Natural killer cell (primary cell): ENCODE results near the gene FDXR. TPM values are rescaled to one million over a fixed set of nuclear protein-coding genes. Genes with fewer than 3 reads are reported as not detected.

Experiments used
- ATAC-seq, 3 donors: fragments of 150-1000 bp in 2 of 3; fragments of 200-7000 bp in 1 of 3; cut with Tn5 transposase; 1 replicate in 1 of 3; 2 replicates in 2 of 3; pipeline ENCODE4 v1.10.0; 2021; ENCODE audit warnings: mild to moderate bottlenecking in 2 of 3, moderate library complexity in 2 of 3
- DNase-seq, 2 donors: peaks; one replicate each; pipeline versions ENCODE4 v3.0.0 to v3.0.0-alpha.2; 2013 to 2021; ENCODE audit warnings: mixed read lengths in 1 of 2
- H3K27ac ChIP-seq: one replicate; pipeline ENCODE4 v1.5.1; 2013; ENCODE audit warnings: mild to moderate bottlenecking, low read length
- H3K27me3 ChIP-seq: one replicate; pipeline ENCODE4 v1.6.1; 2013; ENCODE audit warnings: low read length; ENCODE audit not compliant: control insufficient read depth, insufficient read depth
- H3K36me3 ChIP-seq: one replicate; pipeline ENCODE4 v1.6.1; 2013; ENCODE audit warnings: low read length; ENCODE audit not compliant: control insufficient read depth, insufficient read depth
- H3K4me1 ChIP-seq: one replicate; pipeline ENCODE4 v1.6.1; 2013; ENCODE audit warnings: low read length; ENCODE audit not compliant: control insufficient read depth, insufficient read depth
- H3K4me3 ChIP-seq: one replicate; pipeline ENCODE4 v1.5.1; 2013; ENCODE audit warnings: low read length
- H3K9me3 ChIP-seq: one replicate; pipeline ENCODE4 v1.6.1; 2013; ENCODE audit warnings: low read length; ENCODE audit not compliant: control insufficient read depth, insufficient read depth
- H3K27ac Mint-ChIP-seq, 2 donors: one replicate each; pipeline ENCODE4 v1.8.0; 2022; ENCODE audit warnings: mild to moderate bottlenecking in 2 of 2, mixed read lengths in 2 of 2, moderate library complexity in 1 of 2
- H3K27me3 Mint-ChIP-seq, 2 donors: one replicate each; pipeline ENCODE4 v1.8.0; 2022; ENCODE audit warnings: low read depth in 2 of 2, mixed read lengths in 2 of 2
- H3K36me3 Mint-ChIP-seq: one replicate; pipeline ENCODE4 v1.8.0; 2022; ENCODE audit warnings: mixed read lengths
- H3K4me1 Mint-ChIP-seq, 2 donors: one replicate each; pipeline ENCODE4 v1.8.0; 2022; ENCODE audit warnings: mixed read lengths in 2 of 2
- H3K4me3 Mint-ChIP-seq: one replicate; pipeline ENCODE4 v1.8.0; 2022; ENCODE audit warnings: mild to moderate bottlenecking, moderate library complexity, mixed read lengths
- H3K9me3 Mint-ChIP-seq, 2 donors: one replicate each; pipeline ENCODE4 v1.8.0; 2022; ENCODE audit warnings: mixed read lengths in 2 of 2
- CTCF ChIP-seq: fragments of 200-600 bp; IDR thresholded peaks from one replicate; pipeline ENCODE4 v1.8.0; 2022; ENCODE audit warnings: antibody characterized with exemption
- WGBS: methylation state at CpG from one replicate; pipeline ENCODE4 v1.1.7; 2013; ENCODE audit warnings: missing lambda C conversion rate; ENCODE audit not compliant: insufficient coverage; 5-methylcytosine and 5-hydroxymethylcytosine counted together
- intact Hi-C: fragments of 100-400 bp; cut with micrococcal nuclease; formaldehyde crosslinking; loops from one replicate; pipeline ENCODE4 v1.14.2; 2022
- total RNA-seq, 4 donors: library from RNA; stranded (reverse); fragments of 120-200 nt in 1 of 4; gene quantifications; one replicate each; pipeline versions ENCODE4 v1.2.3 to v1.2.4, GENCODE V29; 2013 to 2022

FDXR gene
- total RNA-seq, 3 donors from 2014 or later (not counting 1 experiment from before 2014, with no cell fraction given), result 4.5 to 9.1 (median 7.8) TPM

DNA sequence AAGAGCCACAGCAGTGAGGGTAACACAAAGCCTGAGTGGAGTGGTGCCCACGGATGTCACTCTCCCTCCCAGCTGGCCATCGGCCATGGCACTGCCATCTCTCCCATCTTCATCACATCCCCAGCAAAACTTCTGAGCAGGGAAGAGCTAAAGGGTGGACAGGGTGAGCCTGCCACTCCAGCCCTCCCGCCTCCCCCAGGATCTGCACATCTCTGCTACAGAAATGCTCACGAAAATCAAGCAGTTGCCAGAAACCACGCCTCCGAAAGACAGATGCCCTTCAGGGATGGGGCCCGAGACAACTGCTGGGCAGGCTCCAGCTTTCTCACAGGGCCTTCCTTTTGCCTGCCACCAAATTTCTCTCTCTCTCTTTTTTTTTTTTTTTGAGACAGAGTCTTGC, 16.7 kb downstream of the FDXR start:
- Mint-ChIP-seq H3K4me3 (no peak overlapping the region), H3K4me1 (peaks cover 0 to 31% of the 10 kb centered on the region in 2 donors), H3K27ac (no peak overlapping the region), H3K36me3 (no peaks in the 10 kb centered on the region), H3K9me3 (no peaks in the 10 kb centered on the region), H3K27me3 (peaks cover 59 to 70% of the 10 kb centered on the region in 2 donors)
- WGBS, result 89% methylated on average over 7 of the region's 7 CpGs
- TF ChIP-seq CTCF, result no peak
- no peak for ATAC-seq
- Histone ChIP-seq H3K4me1 (peaks cover 26% of the 10 kb centered on the region), H3K27ac (no peak overlapping the region), H3K4me3 (no peak overlapping the region), H3K27me3 (peaks cover 52% of the 10 kb centered on the region), H3K9me3 (no peaks in the 10 kb centered on the region), H3K36me3 (no peaks in the 10 kb centered on the region)
- intact Hi-C loops, result no loop called here
- no peak for DNase-seq

GRCh38 chr17:74855323-74855722, 17.5 kb downstream of the FDXR start:
- Mint-ChIP-seq H3K27me3 (peaks cover 63 to 70% of the 10 kb centered on the region in 2 donors), H3K4me1 (peaks cover 0 to 26% of the 10 kb centered on the region in 2 donors), H3K9me3 (no peaks in the 10 kb centered on the region), H3K36me3 (no peaks in the 10 kb centered on the region), H3K4me3 (no peak overlapping the region), H3K27ac (no peak overlapping the region)
- DNase-seq (no peak), ATAC-seq (no peak)
- peaks cover 46% of the 10 kb centered on the region for H3K27me3 ChIP-seq
- 83% methylated on average over 4 of the region's 4 CpGs for WGBS
- intact Hi-C loops, result no loop called here
- no peak overlapping the region for H3K27ac ChIP-seq
- no peak for TF ChIP-seq CTCF
- no peaks in the 10 kb centered on the region for H3K36me3 ChIP-seq
- H3K4me1 ChIP-seq, result peaks cover 18% of the 10 kb centered on the region
- H3K9me3 ChIP-seq, result no peaks in the 10 kb centered on the region
- H3K4me3 ChIP-seq, result no peak overlapping the region

DNA sequence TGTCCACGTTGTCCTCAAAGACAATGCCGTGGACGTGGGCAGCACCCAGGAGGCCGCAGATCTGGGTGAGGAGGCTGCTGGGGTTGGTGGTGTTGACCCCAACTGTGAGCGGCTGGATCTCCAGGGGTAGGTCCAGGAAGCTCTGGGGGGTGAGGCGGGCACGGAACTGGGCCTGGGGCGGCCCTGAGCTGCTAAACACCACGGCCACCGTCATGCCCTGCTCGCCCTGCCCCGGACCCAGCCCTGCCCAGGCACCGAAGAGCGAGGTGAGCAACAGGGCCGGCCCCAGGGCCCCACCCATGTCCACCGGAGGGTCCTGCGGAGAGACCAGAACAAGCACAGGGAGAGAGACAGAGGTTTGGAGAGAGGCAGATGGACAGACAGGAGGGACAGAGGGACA, 18.0 kb downstream of the FDXR start:
- Mint-ChIP-seq H3K4me1 (peaks cover 0 to 22% of the 10 kb centered on the region in 2 donors), H3K27me3 (peaks cover 63 to 67% of the 10 kb centered on the region in 2 donors), H3K9me3 (no peaks in the 10 kb centered on the region), H3K4me3 (no peak overlapping the region), H3K27ac (no peak overlapping the region), H3K36me3 (no peaks in the 10 kb centered on the region)
- Histone ChIP-seq H3K4me3 (no peak overlapping the region), H3K36me3 (no peaks in the 10 kb centered on the region), H3K9me3 (no peaks in the 10 kb centered on the region), H3K4me1 (peaks cover 13% of the 10 kb centered on the region), H3K27me3 (peaks cover 42% of the 10 kb centered on the region), H3K27ac (no peak overlapping the region)
- intact Hi-C loops, result no loop called here
- ATAC-seq (no peak), DNase-seq (no peak)
- no peak for TF ChIP-seq CTCF
- WGBS, result 88% methylated on average over 17 of the region's 17 CpGs

- no peak for DNase-seq
- Mint-ChIP-seq H3K27me3 (peaks cover 56 to 60% of the 10 kb centered on the region in 2 donors), H3K4me3 (no peak overlapping the region), H3K36me3 (no peaks in the 10 kb centered on the region), H3K27ac (no peak overlapping the region), H3K4me1 (peaks cover 0 to 18% of the 10 kb centered on the region in 2 donors), H3K9me3 (no peaks in the 10 kb centered on the region)
- Histone ChIP-seq H3K4me1 (peaks cover 8% of the 10 kb centered on the region), H3K36me3 (no peaks in the 10 kb centered on the region), H3K27me3 (peaks cover 33% of the 10 kb centered on the region), H3K4me3 (no peak overlapping the region), H3K27ac (no peak overlapping the region), H3K9me3 (no peaks in the 10 kb centered on the region)
- no peak for ATAC-seq
- TF ChIP-seq CTCF, result no peak
- 86% methylated on average over 7 of the region's 8 CpGs for WGBS
- intact Hi-C loops, result no loop called here
These were observed 19.1 kb downstream of the FDXR start for GRCh38 chr17:74853669-74854068.
